Vagina (tissue), 2 donors: ENCODE measurements around the gene IL36B.

ENCODE experiments used
- CTCF ChIP-seq, 3 experiments: fragments of 450-650 bp in 2 of 3; fragments of 200-600 bp in 1 of 3; sonication (generic) in 1 of 3; IDR thresholded peaks; one replicate each; pipeline ENCODE4 v1.5.1; 2017 to 2019; ENCODE audit warnings: antibody characterized with exemption in 3 of 3, mild to moderate bottlenecking in 2 of 3, moderate library complexity in 2 of 3
- POLR2A ChIP-seq, 2 donors: fragments of 450-650 bp; IDR thresholded peaks; one replicate each; pipeline ENCODE4 v1.6.1; 2017; ENCODE audit warnings: antibody characterized with exemption in 2 of 2, mild to moderate bottlenecking in 2 of 2, moderate library complexity in 2 of 2

GRCh38 chr2:112994648-112995047 lies 58.0 kb downstream of the IL36B start:
- TF ChIP-seq CTCF (IDR thresholded peaks at IDR 0.05) (no peak), POLR2A (IDR thresholded peaks at IDR 0.05) (no peak)
